ENCODE measurements around the gene MCF2. TPM values are rescaled to one million over a fixed set of nuclear protein-coding genes. Genes with fewer than 3 reads are reported as not detected.
"Not testable (repeated sequence)": the region's sequence is repeated elsewhere in the genome, so short reads cannot be mapped to it uniquely, and the experiment has no call there.

MCF2 gene
- total RNA-seq, 4 donors from 2014 or later, result 0.20 to 0.22 TPM; not detected in 2

DNA sequence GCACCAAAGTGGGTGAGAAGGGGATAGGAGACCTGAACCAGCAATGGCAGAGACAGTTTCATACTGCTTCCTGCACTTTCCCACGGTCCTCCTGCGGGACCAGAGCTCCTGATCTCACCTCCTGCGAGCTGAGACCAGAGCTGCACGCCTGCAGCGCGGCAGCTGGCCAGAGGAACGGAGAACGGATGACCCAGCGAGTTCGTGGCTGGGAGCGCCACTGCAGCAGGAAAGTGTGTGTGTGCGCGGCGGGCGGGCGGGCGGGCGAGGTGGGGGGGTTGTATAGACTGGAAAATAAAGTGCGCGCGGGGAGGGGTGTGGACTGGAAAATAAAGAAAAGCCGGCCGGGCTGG, 16.5 kb downstream of the MCF2 start:
- no peak for TF ChIP-seq EP300 (IDR thresholded peaks at IDR 0.05)
- TF ChIP-seq CTCF (IDR thresholded peaks at IDR 0.05), result no peak
- TF ChIP-seq POLR2A (IDR thresholded peaks at IDR 0.05), result no peak
- H3K27me3 ChIP-seq, result peaks cover 0 to 24% of the 10 kb centered on the region in 2 donors
- H3K4me3 ChIP-seq, result peak overlapping the region in 1 of 4 donors; percentile 51
- H3K36me3 ChIP-seq, result no peaks in the 10 kb centered on the region
- peaks cover 0 to 13% (median 0%) of the 10 kb centered on the region in 4 donors for H3K4me1 ChIP-seq
- H3K9me3 ChIP-seq, result no peaks in the 10 kb centered on the region
- whole genome bisulfite sequencing, 2 donors, result 1 to 28% methylated on average over 21 to 23 of the region's 23 CpGs
- DNase-seq (ENCODE audit: low spot score in 2 of 2), result no peak
- no peak overlapping the region for H3K27ac ChIP-seq

GRCh38 chrX:139685175-139685574, 22.8 kb downstream of the MCF2 start:
- not testable (repeated sequence) for H3K4me1 ChIP-seq; H3K4me3 ChIP-seq; DNase-seq (ENCODE audit: low spot score in 2 of 2); H3K27ac ChIP-seq; H3K36me3 ChIP-seq; H3K9me3 ChIP-seq; H3K27me3 ChIP-seq
- WGBS, 2 donors, result 86 to 94% methylated on average over 7 of the region's 7 CpGs

DNA sequence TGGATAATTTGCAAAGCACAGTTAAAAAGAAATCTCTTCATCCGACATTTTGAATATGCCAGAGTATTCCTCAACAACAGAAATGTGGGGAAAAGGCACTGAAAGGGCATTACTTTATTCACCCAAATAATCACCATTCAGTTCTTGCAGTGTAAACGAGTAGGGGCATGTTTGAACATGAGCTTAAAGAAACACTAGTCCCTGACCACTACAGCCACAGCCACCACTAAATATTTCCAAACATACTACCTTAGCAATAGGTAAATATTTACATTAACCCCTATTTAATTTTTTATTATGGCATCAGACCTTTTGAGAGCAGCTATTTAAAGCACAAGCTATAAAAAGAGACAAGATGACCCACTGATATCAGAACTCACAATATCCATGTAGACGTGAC, 27.6 kb downstream of the MCF2 start:
- 51 to 65% methylated on average over 3 of the region's 3 CpGs for WGBS, 2 donors
- no peak for TF ChIP-seq POLR2A (IDR thresholded peaks at IDR 0.05)
- TF ChIP-seq EP300 (IDR thresholded peaks at IDR 0.05), result no peak
- TF ChIP-seq CTCF (IDR thresholded peaks at IDR 0.05), result no peak

DNA sequence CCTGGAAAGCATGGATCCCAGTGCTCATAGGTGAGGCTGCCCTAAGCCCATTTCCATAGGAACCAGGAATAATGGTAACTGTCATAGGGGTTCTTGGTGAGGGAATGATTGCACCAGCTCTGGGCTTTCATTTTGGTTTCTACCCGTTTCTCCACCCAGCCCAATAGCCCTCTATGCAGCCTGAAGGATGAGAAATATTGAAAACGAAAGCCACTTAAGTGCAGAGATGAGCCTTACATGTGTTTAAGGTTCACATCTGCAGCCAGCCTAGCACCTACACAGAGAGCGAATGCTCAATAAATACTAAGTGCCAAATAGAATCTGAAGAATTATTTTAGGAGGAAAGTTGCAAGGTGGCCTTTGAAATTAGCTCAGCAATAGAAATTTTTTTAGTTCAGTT, 60.4 kb downstream of the MCF2 start:
- 72% methylated on average over 3 of the region's 3 CpGs for WGBS, 2 donors
- H3K27me3 ChIP-seq, result no peaks in the 10 kb centered on the region
- no peaks in the 10 kb centered on the region for H3K9me3 ChIP-seq
- no peak for DNase-seq (ENCODE audit: low spot score in 2 of 2)
- no peaks in the 10 kb centered on the region for H3K36me3 ChIP-seq
- no peak overlapping the region for H3K4me3 ChIP-seq
- no peaks in the 10 kb centered on the region for H3K4me1 ChIP-seq
- H3K27ac ChIP-seq, result no peak overlapping the region
- TF ChIP-seq EP300 (IDR thresholded peaks at IDR 0.05) (no peak), CTCF (IDR thresholded peaks at IDR 0.05) (no peak), POLR2A (IDR thresholded peaks at IDR 0.05) (no peak)

More for the DNA sequence above, 27.6 kb downstream of the MCF2 start:
- no peak for DNase-seq (ENCODE audit: low spot score in 2 of 2)
- no peaks in the 10 kb centered on the region for H3K27me3 ChIP-seq
- H3K4me1 ChIP-seq, result no peaks in the 10 kb centered on the region
- no peaks in the 10 kb centered on the region for H3K9me3 ChIP-seq
- no peak overlapping the region for H3K27ac ChIP-seq
- no peak overlapping the region for H3K4me3 ChIP-seq
- no peaks in the 10 kb centered on the region for H3K36me3 ChIP-seq

GRCh38 chrX:139642241-139642927, 65.6 kb downstream of the MCF2 start:
- no peak for DNase-seq (ENCODE audit: low spot score in 2 of 2)
- 8 to 42% methylated on average over 10 of the region's 10 CpGs for WGBS, 2 donors
- Histone ChIP-seq H3K4me1 (no peaks in the 10 kb centered on the region), H3K4me3 (no peak overlapping the region), H3K27ac (no peak overlapping the region), H3K9me3 (no peaks in the 10 kb centered on the region), H3K27me3 (no peaks in the 10 kb centered on the region), H3K36me3 (no peaks in the 10 kb centered on the region)
- TF ChIP-seq POLR2A (IDR thresholded peaks at IDR 0.05) (no peak), EP300 (IDR thresholded peaks at IDR 0.05) (no peak), CTCF (IDR thresholded peaks at IDR 0.05) (no peak)

DNA sequence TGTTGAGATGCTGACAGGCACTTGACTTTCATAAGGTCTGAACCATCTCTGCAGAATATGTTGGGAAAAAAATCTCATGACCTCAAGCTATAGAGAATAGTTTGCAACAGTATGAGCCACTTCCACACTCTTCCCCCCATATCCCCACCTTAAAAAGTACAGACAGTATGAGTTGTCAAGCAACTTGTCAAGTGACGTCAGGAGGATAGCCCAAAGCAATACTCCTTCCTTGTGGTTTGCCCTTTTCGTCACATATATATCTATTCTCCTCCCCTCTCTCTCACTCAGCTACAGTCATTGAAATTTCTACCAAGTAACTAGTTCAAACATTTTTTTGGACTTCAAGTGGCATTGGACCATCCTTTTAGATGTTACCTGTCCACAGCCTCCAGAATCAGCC, 67.7 kb downstream of the MCF2 start:
- WGBS, 2 donors, result 76 to 84% methylated on average over 2 of the region's 2 CpGs
- Histone ChIP-seq H3K27ac (no peak overlapping the region), H3K4me1 (no peaks in the 10 kb centered on the region), H3K27me3 (peaks cover 0 to 4% of the 10 kb centered on the region in 2 donors), H3K36me3 (no peaks in the 10 kb centered on the region), H3K9me3 (no peaks in the 10 kb centered on the region), H3K4me3 (no peak overlapping the region)
- no peak for DNase-seq (ENCODE audit: low spot score in 2 of 2)
- no peak for TF ChIP-seq POLR2A (IDR thresholded peaks at IDR 0.05)
- TF ChIP-seq CTCF (IDR thresholded peaks at IDR 0.05), result no peak
- TF ChIP-seq EP300 (IDR thresholded peaks at IDR 0.05), result no peak
